HCT116 (cell line): Measurements from ENCODE around the gene C1orf146.

Source experiments
- CTCF ChIP-seq, 3 experiments: fragments of 200-600 bp in 1 of 3; sonication (generic) in 1 of 3; IDR thresholded peaks in 2 of 3; conservative IDR thresholded peaks in 1 of 3; 2 replicates each; pipeline ENCODE4 v1.5.1; 2012 to 2017; ENCODE audit warnings: low read depth in 2 of 3, low read length in 2 of 3, antibody characterized with exemption in 1 of 3, borderline replicate concordance in 1 of 3, control low read depth in 1 of 3, mild to moderate bottlenecking in 1 of 3, mixed read lengths in 1 of 3, mixed run types in 1 of 3, moderate library complexity in 1 of 3; ENCODE audit not compliant: insufficient read depth in 1 of 3
- POLR2A ChIP-seq: IDR thresholded peaks from 2 replicates; pipeline ENCODE4 v1.7.0; 2011; ENCODE audit warnings: borderline replicate concordance; ENCODE audit not compliant: insufficient read depth, insufficient read length; ENCODE audit errors: extremely low read depth
- POLR2AphosphoS5 ChIP-seq: IDR thresholded peaks from 2 replicates; pipeline ENCODE4 v1.6.1; 2011; ENCODE audit warnings: mild to moderate bottlenecking, low read depth, low read length, moderate library complexity
- YY1 ChIP-seq: IDR thresholded peaks from 2 replicates; pipeline ENCODE4 v1.6.1; 2011; ENCODE audit warnings: low read length, low read depth, moderate library complexity, mild to moderate bottlenecking; ENCODE audit not compliant: insufficient replicate concordance; ENCODE audit errors: extremely low read depth

- TF ChIP-seq POLR2AphosphoS5: no peak
- no peak for TF ChIP-seq CTCF (IDR thresholded peaks at IDR 0.05 in 2 of 3, conservative IDR thresholded peaks at IDR 0.05 in 1 of 3; ENCODE audit: borderline replicate concordance in 1 of 3, insufficient read depth in 1 of 3, low read depth in 2 of 3, low read length in 2 of 3)
- TF ChIP-seq POLR2A: no peak
- no peak for TF ChIP-seq YY1
Observed at GRCh38 chr1:92218559-92218958, 844 bp downstream of the C1orf146 start.
